ENCODE data around the gene PRKCE.
"Not testable (repeated sequence)": the region's sequence is repeated elsewhere in the genome, so short reads cannot be mapped to it uniquely, and the experiment has no call there.

Gene PRKCE

DNA sequence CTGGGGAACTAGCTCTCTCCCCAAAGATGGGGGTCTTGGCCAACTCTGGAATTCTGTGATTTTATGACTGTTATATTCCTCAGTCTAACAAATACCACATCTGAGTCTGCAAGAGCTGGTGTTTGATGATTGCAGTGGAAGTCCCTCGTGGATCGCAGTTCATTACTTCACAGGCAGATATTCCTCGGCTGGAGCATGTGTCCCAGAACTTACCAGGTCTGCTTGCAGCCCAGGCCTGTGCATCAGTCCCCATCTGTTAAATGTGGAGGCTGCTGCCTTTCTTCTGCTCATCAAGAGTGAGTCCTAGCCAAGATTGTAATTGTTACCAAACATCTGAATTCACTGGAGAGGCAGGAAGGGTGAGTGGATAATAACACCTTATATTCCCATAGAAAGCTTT is 55.5 kb downstream of the PRKCE start:
- Histone ChIP-seq H3K4me1 (ENCODE audit: insufficient read depth, low read length) (peaks cover 55% of the 10 kb centered on the region), H3K9me3 (ENCODE audit: low read length) (no peaks in the 10 kb centered on the region), H3K4me3 (ENCODE audit: low read depth in 1 of 2, low read length in 2 of 2) (no peak overlapping the region), H3K27ac (ENCODE audit: low read depth, low read length) (no peak overlapping the region), H3K27me3 (ENCODE audit: control insufficient read depth in 1 of 2, insufficient read depth in 2 of 2, low read length in 2 of 2) (no peaks in the 10 kb centered on the region), H3K36me3 (ENCODE audit: insufficient read depth, low read length) (no peaks in the 10 kb centered on the region), H3K9ac (ENCODE audit: low read length) (no peak overlapping the region)

DNA sequence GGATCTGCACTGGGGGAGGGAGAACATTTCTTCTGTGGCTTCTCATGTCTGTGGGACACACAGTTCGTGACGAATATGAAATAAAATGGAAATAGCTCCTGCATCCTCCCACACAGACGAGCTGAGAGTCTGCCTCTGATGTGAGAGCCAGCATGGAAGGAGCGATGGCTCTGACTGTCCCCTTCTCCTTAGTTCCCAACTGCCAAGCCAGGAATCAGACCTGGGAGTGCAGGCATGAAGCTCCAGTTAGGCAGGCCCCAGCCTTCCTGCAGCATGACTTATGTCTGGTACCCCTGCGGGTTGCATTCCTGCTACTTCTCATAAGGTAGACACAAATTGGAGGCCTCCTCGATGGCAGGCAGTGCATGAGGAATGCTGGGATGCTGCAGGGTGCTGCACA is 56.2 kb downstream of the PRKCE start:
- Histone ChIP-seq H3K36me3 (ENCODE audit: insufficient read depth, low read length) (no peaks in the 10 kb centered on the region), H3K4me3 (ENCODE audit: low read depth in 1 of 2, low read length in 2 of 2) (no peak overlapping the region), H3K9me3 (ENCODE audit: low read length) (no peaks in the 10 kb centered on the region), H3K4me1 (ENCODE audit: insufficient read depth, low read length) (peaks cover 55% of the 10 kb centered on the region), H3K27ac (ENCODE audit: low read depth, low read length) (no peak overlapping the region), H3K9ac (ENCODE audit: low read length) (no peak overlapping the region), H3K27me3 (ENCODE audit: control insufficient read depth in 1 of 2, insufficient read depth in 2 of 2, low read length in 2 of 2) (no peaks in the 10 kb centered on the region)

DNA sequence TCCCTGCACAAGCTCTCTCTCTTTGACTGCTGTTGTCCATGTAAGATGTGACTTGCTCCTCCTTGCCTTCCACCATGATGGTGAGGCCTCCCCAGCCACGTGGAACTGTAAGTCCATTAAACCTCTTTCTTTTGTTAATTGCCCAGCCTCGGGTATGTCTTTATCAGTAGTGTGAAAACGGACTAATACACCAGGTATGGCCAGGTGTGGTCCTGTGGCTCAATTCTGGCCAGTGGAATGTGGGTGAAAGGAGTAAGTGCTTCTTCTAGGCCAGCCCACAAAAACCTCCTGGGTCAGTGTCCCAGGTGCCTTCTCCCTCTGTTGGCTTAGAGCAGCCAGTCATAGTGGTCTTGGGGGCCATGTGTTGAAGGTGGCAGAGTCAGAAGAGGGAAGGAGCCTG is 57.0 kb downstream of the PRKCE start:
- H3K4me1 ChIP-seq (ENCODE audit: insufficient read depth, low read length) = peaks cover 59% of the 10 kb centered on the region

DNA sequence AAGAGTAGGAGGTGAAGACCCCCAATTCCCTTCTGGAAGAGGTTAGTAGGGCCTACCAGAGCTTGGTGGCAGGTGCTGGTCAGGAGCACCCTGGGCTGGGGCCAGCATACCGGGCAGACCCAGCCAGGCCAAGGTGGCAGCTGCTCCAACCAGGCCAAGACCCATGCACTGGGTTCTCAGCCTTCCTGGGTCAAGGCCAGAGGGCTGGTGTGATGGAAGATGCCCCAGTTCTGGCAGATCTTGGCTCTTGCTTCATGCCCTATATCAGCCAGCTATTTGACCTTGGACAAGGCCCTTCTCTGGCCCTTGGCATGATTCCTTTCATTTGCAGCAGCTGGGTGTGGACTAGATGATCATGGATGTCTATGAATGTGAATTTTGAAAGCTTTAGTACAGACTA is 57.7 kb downstream of the PRKCE start:
- Histone ChIP-seq H3K9me3 (ENCODE audit: low read length) (no peaks in the 10 kb centered on the region), H3K9ac (ENCODE audit: low read length) (no peak overlapping the region), H3K27me3 (ENCODE audit: control insufficient read depth in 1 of 2, insufficient read depth in 2 of 2, low read length in 2 of 2) (no peaks in the 10 kb centered on the region), H3K36me3 (ENCODE audit: insufficient read depth, low read length) (no peaks in the 10 kb centered on the region), H3K27ac (ENCODE audit: low read depth, low read length) (no peak overlapping the region), H3K4me1 (ENCODE audit: insufficient read depth, low read length) (peaks cover 58% of the 10 kb centered on the region), H3K4me3 (ENCODE audit: low read depth in 1 of 2, low read length in 2 of 2) (no peak overlapping the region)

More for the DNA sequence above, 57.0 kb downstream of the PRKCE start:
- Histone ChIP-seq H3K36me3 (ENCODE audit: insufficient read depth, low read length) (no peaks in the 10 kb centered on the region), H3K27me3 (ENCODE audit: control insufficient read depth in 1 of 2, insufficient read depth in 2 of 2, low read length in 2 of 2) (no peaks in the 10 kb centered on the region), H3K27ac (ENCODE audit: low read depth, low read length) (no peak overlapping the region), H3K9me3 (ENCODE audit: low read length) (no peaks in the 10 kb centered on the region), H3K9ac (ENCODE audit: low read length) (no peak overlapping the region), H3K4me3 (ENCODE audit: low read depth in 1 of 2, low read length in 2 of 2) (no peak overlapping the region)

DNA sequence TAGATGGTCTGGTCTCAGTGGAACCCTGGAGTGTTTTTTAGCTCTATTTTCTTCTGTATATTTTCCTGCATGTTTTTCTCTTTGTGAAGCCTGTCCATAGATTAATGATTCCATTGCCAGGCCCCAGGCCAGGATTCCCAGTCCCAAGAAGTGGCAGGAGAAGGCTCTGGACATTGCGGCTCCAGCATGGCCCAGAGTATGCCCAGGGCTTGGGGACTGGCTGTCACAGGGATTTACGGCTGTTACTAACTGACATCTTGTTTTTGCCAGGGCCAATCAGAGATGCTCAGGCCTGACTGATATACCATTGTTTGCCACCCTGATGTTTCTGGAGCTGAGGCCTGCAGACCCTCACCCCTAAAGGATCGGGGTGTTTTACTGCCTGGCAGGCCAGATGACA is 59.0 kb downstream of the PRKCE start:
- no peaks in the 10 kb centered on the region for H3K9me3 ChIP-seq (ENCODE audit: low read length)
- no peak overlapping the region for H3K27ac ChIP-seq (ENCODE audit: low read depth, low read length)
- no peak overlapping the region for H3K4me3 ChIP-seq (ENCODE audit: low read depth in 1 of 2, low read length in 2 of 2)
- peaks cover 53% of the 10 kb centered on the region for H3K4me1 ChIP-seq (ENCODE audit: insufficient read depth, low read length)
- H3K36me3 ChIP-seq (ENCODE audit: insufficient read depth, low read length) = no peaks in the 10 kb centered on the region
- H3K9ac ChIP-seq (ENCODE audit: low read length) = no peak overlapping the region
- no peaks in the 10 kb centered on the region for H3K27me3 ChIP-seq (ENCODE audit: control insufficient read depth in 1 of 2, insufficient read depth in 2 of 2, low read length in 2 of 2)

DNA sequence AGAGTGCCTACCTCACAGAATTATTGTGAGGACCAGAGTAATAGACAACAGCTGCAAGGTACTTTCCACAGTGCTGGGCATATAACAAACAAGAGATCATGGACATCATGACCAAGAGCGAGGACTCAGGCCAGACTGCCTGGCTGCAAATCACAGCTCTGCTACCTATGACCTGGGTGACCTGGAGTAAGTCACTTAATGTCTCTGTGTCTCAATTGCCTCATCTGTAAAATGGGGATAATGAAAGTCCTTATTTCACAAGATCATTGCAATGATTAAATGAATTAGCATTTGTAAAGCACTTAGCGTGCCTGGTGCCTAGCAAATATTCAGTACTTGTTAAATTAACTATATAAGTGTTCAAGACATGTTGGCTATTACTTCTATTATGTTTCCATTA is 59.7 kb downstream of the PRKCE start:
- no peaks in the 10 kb centered on the region for H3K36me3 ChIP-seq (ENCODE audit: insufficient read depth, low read length)
- H3K9me3 ChIP-seq (ENCODE audit: low read length) = no peaks in the 10 kb centered on the region
- peaks cover 46% of the 10 kb centered on the region for H3K4me1 ChIP-seq (ENCODE audit: insufficient read depth, low read length)
- H3K9ac ChIP-seq (ENCODE audit: low read length) = no peak overlapping the region
- H3K27me3 ChIP-seq (ENCODE audit: control insufficient read depth in 1 of 2, insufficient read depth in 2 of 2, low read length in 2 of 2) = no peaks in the 10 kb centered on the region
- no peak overlapping the region for H3K4me3 ChIP-seq (ENCODE audit: low read depth in 1 of 2, low read length in 2 of 2)
- H3K27ac ChIP-seq (ENCODE audit: low read depth, low read length) = no peak overlapping the region

DNA sequence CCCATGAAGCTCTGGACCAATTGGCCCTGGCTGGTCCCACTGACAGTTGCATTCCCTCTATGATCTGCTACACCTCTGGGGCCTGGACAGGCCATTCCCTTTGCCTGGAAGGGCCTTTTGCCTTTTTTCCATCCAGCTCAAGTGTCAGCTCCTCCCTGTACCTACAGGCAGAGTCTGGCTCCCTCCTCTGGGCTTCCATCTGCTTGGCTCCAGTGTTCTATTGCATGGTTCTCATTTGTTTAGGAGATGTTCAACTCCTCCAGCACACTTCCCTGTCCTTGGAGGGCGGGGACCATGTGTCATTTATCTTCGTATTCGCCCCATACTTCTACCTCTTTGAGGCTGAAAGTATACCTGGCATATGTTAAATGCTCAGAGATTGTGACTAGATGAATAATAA is 61.1 kb downstream of the PRKCE start:
- no peaks in the 10 kb centered on the region for H3K9me3 ChIP-seq (ENCODE audit: low read length)
- peaks cover 35% of the 10 kb centered on the region for H3K4me1 ChIP-seq (ENCODE audit: insufficient read depth, low read length)
- no peak overlapping the region for H3K27ac ChIP-seq (ENCODE audit: low read depth, low read length)
- H3K27me3 ChIP-seq (ENCODE audit: control insufficient read depth in 1 of 2, insufficient read depth in 2 of 2, low read length in 2 of 2) = no peaks in the 10 kb centered on the region
- H3K9ac ChIP-seq (ENCODE audit: low read length) = no peak overlapping the region
- no peaks in the 10 kb centered on the region for H3K36me3 ChIP-seq (ENCODE audit: insufficient read depth, low read length)
- H3K4me3 ChIP-seq (ENCODE audit: low read depth in 1 of 2, low read length in 2 of 2) = no peak overlapping the region

DNA sequence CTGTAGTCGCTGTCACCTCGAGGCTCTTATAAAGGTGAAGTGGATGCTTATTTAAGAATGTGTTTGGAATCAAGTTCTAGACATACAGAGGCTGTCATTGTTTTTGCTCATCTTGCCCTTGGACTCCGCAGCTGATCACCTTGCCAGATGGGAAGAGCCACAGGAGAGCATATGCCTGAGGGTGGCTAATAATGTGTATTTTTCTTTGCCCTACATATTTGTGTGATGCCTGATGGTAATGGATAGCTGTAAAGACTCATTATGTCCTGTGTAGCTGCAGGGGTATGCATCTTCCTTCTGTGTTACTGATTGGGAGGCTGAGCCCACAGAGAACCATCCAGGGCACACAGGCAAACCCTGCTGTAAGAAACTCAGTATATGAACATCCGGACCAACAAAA is 61.7 kb downstream of the PRKCE start:
- no peak overlapping the region for H3K9ac ChIP-seq (ENCODE audit: low read length)
- H3K4me1 ChIP-seq (ENCODE audit: insufficient read depth, low read length) = peaks cover 33% of the 10 kb centered on the region
- H3K27ac ChIP-seq (ENCODE audit: low read depth, low read length) = no peak overlapping the region
- no peaks in the 10 kb centered on the region for H3K9me3 ChIP-seq (ENCODE audit: low read length)
- no peaks in the 10 kb centered on the region for H3K36me3 ChIP-seq (ENCODE audit: insufficient read depth, low read length)
- H3K4me3 ChIP-seq (ENCODE audit: low read depth in 1 of 2, low read length in 2 of 2) = no peak overlapping the region
- no peaks in the 10 kb centered on the region for H3K27me3 ChIP-seq (ENCODE audit: control insufficient read depth in 1 of 2, insufficient read depth in 2 of 2, low read length in 2 of 2)

DNA sequence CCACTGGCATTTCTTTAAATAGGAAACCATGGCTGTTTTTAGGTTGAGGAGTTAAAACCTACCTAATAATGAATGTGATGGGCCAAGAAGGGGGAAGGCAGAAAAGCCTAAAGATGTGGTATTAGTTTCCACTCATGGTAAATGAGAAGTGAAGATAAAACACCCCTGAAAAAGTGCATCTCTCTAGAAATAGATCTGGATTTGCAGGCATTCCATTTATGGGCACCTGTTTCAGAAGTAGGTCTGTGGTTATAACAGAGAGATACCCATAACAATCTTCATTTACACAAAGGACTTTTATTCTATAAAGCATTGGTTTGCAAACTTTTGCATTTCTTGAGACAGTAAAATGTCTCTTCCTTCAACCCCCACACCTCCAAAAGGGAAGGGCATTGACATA is 62.1 kb downstream of the PRKCE start:
- H3K9ac ChIP-seq (ENCODE audit: low read length) = no peak overlapping the region
- H3K27ac ChIP-seq (ENCODE audit: low read depth, low read length) = no peak overlapping the region
- H3K4me1 ChIP-seq (ENCODE audit: insufficient read depth, low read length) = peaks cover 33% of the 10 kb centered on the region
- no peaks in the 10 kb centered on the region for H3K27me3 ChIP-seq (ENCODE audit: control insufficient read depth in 1 of 2, insufficient read depth in 2 of 2, low read length in 2 of 2)
- H3K4me3 ChIP-seq (ENCODE audit: low read depth in 1 of 2, low read length in 2 of 2) = no peak overlapping the region
- no peaks in the 10 kb centered on the region for H3K9me3 ChIP-seq (ENCODE audit: low read length)
- no peaks in the 10 kb centered on the region for H3K36me3 ChIP-seq (ENCODE audit: insufficient read depth, low read length)

DNA sequence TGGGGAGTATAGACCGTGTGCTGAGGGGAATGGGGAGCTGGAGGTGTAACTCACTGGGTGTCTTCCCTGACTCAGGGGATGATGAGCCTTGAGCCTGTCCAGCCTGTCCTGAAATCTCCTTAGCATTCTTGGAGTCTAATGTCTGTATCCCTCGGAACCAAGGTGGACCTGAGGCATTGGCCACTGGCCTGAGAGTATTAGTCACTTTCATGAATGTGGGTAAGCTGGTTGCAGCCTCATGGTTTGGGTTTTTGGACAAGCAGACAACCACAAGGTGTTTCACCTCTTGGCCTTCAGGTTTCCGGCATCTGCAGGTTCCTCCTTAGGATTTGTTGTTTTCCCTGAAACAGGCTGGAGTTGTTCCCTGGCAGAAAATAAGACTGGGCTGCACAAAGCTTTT is 63.2 kb downstream of the PRKCE start:
- no peaks in the 10 kb centered on the region for H3K36me3 ChIP-seq (ENCODE audit: insufficient read depth, low read length)

DNA sequence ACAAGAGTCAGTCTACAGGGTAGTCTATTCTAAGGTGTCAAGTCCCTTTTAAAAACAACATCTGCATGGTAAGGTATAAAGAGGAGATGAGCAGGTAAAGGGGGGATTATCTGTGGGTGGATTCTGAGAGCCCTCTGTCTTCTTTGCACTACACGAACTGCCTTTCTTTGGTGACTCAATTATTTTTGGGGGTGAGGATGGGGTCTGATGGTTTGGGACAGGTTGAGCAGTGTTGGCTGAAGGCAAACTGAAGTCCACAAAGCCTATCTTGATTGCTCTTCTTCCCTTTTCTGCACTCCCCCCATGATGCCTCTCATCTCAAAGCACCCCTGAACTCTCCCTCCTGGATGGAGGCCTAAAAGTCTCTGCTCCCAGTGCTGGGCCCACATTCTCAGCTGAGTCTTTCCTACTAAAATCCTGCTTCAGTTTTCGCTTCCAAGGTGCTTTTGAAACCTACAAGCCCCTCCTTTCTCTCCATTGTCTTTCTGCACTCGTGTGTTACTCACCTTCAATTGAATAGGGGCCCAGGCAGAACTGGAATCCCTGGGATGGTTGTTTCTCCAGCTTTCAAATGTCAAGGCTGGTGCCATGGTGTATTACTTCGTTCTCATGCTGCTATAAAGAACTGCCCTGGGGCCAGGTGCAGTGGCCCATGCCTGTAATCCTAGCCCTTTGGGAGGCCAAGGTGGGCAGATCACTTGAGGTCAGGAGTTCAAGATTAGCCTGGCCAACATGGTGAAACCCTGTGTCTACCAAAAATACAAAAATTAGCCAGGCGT is 64.3 kb downstream of the PRKCE start:
- Histone ChIP-seq H3K27ac (ENCODE audit: low read depth, low read length) (no peak overlapping the region), H3K27me3 (ENCODE audit: control insufficient read depth in 1 of 2, insufficient read depth in 2 of 2, low read length in 2 of 2) (no peaks in the 10 kb centered on the region), H3K36me3 (ENCODE audit: insufficient read depth, low read length) (no peaks in the 10 kb centered on the region), H3K9me3 (ENCODE audit: low read length) (no peaks in the 10 kb centered on the region), H3K4me3 (ENCODE audit: low read depth in 1 of 2, low read length in 2 of 2) (no peak overlapping the region), H3K9ac (ENCODE audit: low read length) (no peak overlapping the region), H3K4me1 (ENCODE audit: insufficient read depth, low read length) (peaks cover 17% of the 10 kb centered on the region)

More for the DNA sequence above, 63.2 kb downstream of the PRKCE start:
- H3K9ac ChIP-seq (ENCODE audit: low read length) = no peak overlapping the region
- no peaks in the 10 kb centered on the region for H3K27me3 ChIP-seq (ENCODE audit: control insufficient read depth in 1 of 2, insufficient read depth in 2 of 2, low read length in 2 of 2)
- no peak overlapping the region for H3K4me3 ChIP-seq (ENCODE audit: low read depth in 1 of 2, low read length in 2 of 2)
- no peak overlapping the region for H3K27ac ChIP-seq (ENCODE audit: low read depth, low read length)
- no peaks in the 10 kb centered on the region for H3K9me3 ChIP-seq (ENCODE audit: low read length)
- peaks cover 25% of the 10 kb centered on the region for H3K4me1 ChIP-seq (ENCODE audit: insufficient read depth, low read length)

DNA sequence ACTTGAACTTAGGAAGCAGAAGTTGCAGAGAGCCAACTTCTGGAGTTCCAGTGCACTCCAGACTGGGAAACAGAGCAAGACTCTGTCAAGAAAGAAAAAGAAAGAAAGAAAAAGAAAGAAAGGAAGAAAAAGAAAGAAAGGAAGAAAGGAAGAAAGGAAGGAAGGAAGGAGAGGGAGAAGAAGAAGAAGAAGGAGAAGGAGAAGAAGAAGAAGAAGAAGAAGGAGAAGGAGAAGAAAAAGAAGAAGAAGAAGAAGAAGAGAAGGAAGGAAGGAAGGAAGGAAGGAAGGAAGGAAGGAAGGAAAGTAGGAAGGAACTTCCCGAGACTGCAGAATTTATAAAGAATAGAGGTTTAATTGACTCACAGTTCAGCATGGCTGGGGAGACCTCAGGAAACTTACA is 65.0 kb downstream of the PRKCE start:
- not testable (repeated sequence) for H3K27ac ChIP-seq (ENCODE audit: low read depth, low read length); H3K4me3 ChIP-seq (ENCODE audit: low read depth in 1 of 2, low read length in 2 of 2)
- H3K4me1 ChIP-seq (ENCODE audit: insufficient read depth, low read length) = peaks cover 13% of the 10 kb centered on the region

More for the DNA sequence above, 65.0 kb downstream of the PRKCE start:
- H3K27me3 ChIP-seq (ENCODE audit: control insufficient read depth in 1 of 2, insufficient read depth in 2 of 2, low read length in 2 of 2); H3K36me3 ChIP-seq (ENCODE audit: insufficient read depth, low read length); H3K9me3 ChIP-seq (ENCODE audit: low read length); H3K9ac ChIP-seq (ENCODE audit: low read length): not testable (repeated sequence)

All from muscle layer of colon (tissue), 2 donors.